ENCODE results near the gene AUTS2.

AUTS2 gene

DNA sequence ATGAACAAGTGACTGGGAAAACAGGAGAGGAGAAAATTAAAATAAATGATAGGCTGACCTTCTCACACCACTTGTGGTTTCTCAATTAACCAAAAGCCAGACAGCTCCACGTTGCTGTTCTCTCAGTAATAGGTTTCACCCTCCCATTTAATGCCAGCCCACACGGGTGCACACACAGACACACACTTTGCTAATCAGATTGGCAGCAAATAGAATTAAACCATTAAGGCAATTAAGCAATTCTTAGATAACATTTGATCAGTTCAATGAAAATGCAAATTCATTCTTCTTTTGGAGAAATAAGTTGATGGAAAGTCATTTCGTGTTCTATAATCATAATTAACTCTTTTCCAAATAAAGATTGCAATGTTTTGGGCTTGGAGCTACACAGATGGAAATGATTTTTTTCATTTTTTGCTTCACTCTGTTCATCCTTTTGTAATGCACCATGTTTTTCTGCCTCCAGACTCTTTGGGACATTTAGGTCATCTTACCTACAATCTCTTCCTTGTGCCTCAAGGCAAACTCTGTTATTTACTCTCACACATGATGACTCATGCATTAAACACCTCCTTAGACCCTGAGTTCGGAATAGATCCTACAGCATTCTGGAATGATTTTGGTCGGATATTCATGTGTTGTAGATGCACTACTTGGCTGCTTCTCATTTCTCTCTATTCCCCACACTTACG lies 700.7 kb downstream of the AUTS2 start:
- DNase-seq, result no peak

DNA sequence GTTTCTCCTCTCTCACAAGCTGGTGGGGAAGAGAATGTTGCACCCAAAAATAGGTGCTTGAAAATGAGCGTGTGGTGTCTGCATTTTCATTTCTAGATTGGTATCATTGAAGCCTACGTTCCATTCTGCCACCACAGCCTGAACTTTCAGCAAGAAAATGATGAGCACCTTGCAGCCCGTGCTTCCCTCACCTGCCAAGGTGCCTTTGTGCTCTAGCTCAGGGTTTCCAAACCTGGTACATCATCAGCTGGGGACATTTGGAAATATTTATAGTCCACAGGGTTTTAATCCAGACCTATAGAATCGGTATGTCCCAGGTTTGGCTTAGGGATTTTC lies 701.2 kb downstream of the AUTS2 start:
- no peak for DNase-seq

DNA sequence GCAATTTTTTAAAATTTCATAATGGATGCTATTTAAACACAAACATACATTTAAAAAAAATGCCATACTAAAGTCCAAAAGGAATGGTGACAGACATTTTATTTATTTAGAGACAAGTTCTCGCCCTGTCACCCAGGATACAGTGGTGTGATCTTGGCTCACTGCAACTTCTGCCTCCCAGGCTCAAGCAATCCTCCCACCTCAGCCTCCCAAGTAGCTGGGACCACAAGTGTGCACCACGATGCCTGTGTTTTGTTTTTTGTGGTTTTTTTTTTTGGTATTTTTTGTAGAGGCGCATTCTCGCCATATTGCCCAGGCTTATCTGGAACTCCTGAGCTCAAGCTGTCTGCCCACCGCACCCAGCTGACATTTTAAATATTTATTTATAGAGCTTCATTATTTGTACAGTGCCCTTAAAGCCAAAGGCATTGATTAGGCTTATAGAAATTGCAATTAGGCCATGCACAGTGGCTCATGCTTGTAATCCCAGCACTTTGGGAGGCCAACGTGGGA lies 703.5 kb downstream of the AUTS2 start:
- DNase-seq, result no peak

DNA sequence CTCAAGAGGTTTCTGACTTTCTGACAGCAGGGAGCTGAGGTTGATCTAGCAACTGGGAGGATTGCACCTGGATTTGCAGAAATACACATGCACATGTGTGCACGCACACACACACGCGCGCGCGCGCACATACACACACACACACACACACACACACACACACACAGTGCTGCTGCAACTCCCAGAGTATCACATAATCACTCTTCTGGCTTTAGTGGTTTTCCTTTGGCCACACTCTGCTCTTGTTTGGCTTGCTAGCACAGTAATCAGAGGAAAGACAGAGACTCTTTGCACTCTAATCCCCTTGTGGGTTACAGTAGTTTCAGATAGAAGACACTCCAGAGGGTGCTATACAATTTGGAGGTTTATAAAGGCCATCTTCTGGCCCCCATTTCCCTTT lies 705.0 kb downstream of the AUTS2 start:
- DNase-seq, result no peak

DNA sequence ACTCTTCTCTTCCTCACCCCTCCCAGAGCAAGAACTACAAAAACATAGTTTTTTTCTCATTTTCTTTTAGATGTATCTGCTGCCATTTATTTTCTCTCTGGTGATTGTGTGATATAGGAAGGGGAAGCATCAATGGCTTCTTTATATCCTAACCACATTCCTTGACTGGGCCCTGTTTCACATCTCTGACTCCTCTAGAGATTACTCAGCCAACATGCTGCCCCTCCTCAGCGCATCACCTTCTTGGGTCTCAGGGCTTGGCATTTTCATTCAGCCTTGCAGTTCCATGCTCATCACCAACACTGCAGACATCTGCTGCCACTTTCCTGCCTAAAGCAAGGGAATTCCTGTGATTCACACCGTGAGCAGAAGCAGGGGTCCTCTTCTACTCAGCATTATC lies 705.5 kb downstream of the AUTS2 start:
- no peak for DNase-seq

DNA sequence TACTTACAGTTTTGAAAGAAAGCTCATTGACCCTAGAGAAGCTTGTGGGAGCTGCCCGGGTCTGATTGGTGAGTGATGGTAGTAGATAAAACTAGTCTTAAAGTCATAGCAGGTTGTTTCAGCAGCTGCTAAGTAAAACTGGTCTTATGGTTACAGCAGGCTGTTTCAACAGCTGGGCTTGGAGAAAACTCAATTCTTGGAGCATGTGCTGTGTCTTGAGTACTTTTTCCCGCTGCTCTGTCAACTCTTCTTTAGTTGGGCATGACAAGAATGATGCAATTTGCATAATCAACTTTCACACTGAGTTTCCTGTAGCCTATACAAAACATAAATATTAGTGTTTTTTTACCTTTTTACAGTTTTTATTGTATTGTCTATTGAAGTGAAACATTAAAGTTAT lies 707.9 kb downstream of the AUTS2 start:
- no peak for DNase-seq

DNA sequence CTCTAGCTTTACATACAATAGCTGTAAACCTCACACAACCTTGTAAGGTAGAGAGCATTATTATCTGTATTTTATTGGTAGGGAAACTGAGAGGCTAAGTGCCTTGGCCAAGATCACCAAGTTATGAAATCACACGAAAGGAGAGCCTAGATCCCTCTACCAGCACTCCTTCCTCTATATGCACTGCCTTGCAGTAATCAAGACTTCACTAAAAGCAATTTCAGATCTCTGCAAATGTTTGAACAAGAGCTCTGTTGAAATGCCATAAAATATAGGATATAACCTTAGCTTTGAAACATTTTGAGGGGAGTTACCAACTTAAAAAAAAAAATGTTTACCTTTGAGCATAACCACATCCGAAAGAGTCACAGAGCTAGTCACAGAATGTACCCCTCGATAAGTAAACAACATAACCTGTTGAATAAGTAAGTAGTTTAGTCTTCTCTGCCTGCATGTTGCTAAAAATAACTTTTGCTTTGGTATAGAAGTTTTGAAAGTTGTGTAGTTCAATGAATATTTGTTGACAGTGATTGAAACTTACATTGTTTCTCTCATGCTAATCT lies 709.4 kb downstream of the AUTS2 start:
- no peak for DNase-seq

DNA sequence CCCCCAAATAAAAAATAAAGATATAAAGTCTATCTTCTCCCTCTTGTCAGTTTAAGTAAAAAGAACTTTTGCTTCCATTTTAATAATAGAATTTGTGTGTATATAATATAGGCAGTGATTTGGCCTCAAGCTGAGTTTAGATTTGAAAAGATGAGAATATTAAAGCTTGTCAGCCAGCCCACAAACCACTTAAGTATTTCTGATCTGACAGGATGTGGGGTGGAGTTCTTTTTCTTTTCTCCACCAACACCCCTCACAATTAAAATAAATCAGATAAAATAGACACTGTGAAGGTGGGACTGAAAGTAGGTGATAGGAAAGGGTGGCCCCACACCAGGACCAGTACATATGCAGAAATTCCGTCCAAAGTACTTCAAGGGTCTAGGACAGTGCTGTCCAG lies 714.1 kb downstream of the AUTS2 start:
- DNase-seq, result no peak

DNA sequence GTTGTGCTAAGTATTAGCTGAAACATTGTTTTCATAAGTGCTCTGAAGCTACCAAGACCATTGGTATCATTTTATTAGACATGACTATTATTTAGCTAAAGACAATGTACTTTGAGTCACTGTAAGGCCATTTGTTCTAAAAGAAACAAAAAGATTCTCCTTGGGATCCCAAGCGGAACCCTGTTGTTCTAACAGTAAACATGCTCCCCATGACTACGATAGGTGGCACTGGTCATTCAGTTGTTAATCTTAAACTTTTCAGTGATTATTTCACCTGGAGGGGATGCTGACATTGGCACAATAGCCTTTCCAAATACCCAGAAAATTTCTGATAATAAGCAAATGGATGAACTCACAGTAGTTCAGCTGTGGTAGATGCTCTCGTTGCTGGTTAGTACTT lies 715.0 kb downstream of the AUTS2 start:
- no peak for DNase-seq

DNA sequence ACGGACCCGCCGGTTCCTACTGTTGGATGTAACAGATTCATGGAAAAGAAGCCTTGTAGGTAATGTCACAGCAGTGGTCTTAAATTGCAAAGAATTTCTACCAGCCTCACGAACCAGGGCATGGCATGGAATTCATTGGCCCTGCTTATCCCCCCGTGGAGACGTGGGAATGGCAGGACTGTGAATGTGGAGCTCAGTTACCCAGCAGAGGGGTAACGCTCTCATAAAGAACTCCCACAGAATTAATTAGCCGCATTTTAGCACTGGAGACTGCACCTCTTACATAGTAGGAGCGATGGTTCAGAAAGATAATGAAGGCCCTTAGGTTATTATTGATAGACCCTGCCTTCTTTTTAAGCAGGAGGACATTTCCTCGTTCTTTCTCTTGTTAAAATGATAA lies 715.4 kb downstream of the AUTS2 start:
- DNase-seq, result no peak

DNA sequence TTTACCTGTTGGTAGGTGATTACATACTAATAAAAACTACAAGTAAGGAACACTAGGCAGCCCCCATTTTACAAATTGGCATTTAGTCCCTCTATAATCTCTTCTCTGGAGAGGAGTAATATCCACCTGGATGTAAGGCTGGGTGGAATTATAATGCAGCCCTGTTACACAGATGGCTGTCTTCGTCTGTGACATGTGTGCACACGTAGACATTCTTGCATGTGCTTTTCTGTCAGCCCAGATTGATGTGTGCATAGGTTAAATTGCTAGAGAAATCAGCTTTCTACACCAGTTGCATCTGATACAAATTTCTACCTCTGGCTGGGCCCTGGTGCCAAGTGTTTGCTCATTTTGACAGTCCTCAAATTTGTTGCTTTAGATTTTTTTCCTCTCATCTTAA lies 715.9 kb downstream of the AUTS2 start:
- no peak for DNase-seq

DNA sequence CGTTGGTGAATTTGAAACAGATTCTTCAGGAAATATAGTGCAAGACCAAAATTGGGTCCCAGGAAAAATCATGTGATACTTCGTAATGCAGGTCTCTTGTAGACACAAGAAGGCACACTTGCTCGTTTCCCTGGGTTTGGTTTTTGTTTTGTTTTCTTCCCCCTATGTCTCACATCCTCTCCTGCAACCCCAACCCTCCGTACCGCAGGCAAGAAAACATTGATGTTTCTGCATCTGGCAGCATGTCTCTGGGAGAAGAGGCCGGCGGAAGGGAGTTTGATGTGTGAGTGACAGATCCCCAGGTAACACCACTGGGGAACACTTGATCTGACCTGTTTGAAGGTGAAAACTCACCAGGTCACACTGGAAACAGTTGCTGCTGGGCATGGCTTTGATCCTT lies 718.5 kb downstream of the AUTS2 start:
- DNase-seq, result no peak

DNA sequence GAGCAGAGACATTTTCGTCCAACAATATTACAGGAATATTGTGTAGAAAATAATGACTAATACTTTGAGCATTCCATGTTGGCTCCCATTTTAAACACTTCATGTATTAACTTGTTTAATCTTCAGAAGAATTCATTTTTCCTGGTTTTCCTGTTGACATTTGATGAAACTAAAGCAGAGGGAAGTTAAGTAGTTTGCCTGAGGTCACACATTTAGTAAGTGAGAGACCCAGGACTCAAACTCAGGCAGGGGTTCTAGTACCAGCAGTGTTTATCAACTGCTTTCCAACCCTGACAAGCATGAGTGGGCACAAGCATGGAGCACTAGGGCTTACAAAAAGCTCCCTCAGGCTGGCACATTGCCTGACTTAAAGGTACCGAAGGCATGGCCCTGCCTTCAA lies 719.1 kb downstream of the AUTS2 start:
- DNase-seq, result no peak

DNA sequence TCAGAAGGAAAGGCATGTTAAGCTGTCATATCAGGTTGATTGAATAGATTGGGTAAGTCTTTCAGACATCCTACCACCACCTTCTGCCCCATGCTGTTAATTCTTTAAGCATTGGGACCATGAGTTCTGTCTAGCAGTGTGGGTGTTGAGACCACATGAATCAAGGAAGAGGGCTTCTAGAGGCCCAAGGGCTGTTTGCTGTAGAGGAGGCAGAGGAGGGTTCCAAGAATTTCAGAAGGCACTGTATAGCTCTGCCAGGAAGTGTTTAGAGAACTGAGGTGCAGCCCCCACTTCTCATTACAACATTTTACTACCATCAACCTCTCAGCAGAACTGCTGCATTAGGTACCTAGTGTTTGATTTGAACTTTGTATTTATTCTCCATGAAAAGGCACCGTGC lies 720.2 kb downstream of the AUTS2 start:
- DNase-seq, result no peak

DNA sequence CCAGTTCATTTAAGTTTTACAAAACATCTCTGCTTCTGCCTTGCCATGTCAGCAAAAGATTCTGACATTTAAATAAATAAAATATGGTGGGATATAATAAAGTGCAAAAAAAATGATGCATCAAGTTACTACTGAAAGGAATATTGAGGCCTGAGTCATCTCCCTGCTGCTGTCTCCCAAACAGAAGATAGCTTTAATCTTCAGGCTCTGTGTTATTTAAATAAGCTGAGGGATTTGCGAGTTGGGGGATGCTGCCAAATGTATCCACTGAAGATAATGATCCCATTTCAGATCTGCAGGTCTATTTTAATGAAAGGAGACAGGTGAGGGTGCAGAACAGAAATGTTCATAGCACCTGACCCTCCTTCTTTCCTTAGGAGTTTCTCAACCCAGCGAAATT lies 720.8 kb downstream of the AUTS2 start:
- DNase-seq, result no peak

DNA sequence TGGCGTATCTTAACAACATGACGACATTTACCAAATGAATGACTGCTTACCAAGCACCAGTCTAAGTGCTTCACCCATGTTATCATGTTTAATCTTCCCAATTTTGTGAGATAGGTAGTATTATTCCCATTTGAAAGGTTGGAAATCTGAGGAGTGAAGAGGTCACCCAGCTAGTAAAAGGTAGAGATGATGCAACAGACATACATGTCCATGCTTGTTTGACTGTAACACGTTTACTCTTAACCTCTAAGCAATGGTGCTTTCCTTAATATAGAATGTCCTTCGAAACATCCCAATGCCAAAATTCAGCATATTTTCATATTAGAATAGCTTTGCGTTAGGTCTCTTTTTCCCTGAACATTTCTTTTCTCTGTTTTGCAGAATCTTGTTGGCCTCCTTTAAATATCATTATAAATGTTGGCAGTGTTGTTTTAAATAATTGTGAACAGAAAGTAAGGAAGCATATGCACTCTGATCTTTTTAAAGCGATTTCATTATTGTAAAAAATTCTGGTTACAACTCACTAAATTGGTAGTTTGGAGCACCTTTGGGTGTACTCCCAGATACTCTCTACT lies 722.8 kb downstream of the AUTS2 start:
- DNase-seq, result no peak

DNA sequence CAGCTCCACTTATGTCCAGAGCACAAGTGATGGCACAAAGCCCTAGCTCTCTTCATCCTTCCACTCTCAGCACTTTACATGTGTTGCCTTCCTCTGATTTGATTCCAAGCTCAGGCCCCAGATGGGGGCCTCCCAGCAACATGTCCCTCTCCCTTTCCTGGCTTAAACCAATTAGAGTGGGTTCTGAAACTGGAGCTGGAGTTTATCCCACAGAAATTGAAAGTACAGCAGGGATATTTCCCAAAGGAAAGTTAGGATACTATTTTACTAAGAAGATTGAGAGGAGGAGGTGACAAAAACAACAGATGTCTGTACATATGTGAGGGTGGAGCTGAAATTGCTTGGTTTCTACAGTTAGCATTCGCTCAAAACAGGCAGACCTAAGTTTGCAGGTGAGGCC lies 724.6 kb downstream of the AUTS2 start:
- DNase-seq, result no peak

DNA sequence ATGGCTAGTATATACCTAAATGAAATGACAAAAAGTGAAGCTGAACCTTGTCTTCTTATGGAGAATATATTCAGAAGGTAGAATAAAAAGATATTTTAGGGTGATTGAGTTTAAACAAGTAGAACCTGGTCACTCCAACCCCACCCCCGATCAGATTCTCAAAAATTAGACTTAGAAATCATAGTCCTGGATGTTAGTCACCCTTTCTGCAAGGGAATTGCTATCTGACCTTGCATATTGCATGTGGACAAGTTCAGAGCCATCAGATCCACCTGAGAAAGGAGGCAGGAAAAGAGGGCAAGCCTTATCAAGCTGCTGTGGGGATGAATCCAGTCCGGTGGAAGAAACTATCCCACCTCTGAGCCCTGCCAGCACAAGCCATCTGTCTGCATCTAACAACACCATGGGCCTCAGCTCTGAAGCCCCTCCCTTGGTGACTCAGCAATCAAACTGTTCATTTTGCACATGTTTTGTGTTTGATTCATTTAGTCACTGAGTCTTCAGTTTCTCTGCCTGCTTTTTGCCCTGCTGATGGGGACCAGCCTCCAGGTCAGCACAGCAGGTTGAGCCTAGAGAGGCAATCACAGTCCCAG lies 727.3 kb downstream of the AUTS2 start:
- no peak for DNase-seq

DNA sequence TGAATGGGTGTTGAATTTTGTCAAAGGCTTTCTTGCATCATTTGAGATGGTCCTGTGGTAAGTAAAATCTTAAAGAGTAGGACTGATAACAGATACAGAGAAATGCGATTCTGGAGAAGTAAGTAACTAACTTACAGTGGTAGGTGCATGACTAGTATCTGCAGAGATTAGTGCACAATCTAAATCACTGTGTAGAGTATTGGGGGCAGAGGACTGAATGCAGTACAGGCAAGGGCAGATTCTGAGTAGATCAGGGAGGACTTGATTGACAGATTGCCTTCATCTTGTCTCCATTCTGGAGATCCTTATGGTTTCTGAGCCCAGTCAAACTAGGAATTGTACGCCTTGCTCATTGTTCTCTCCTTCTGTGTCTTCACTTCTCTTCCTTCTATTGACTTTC lies 736.0 kb downstream of the AUTS2 start:
- DNase-seq, result no peak

DNA sequence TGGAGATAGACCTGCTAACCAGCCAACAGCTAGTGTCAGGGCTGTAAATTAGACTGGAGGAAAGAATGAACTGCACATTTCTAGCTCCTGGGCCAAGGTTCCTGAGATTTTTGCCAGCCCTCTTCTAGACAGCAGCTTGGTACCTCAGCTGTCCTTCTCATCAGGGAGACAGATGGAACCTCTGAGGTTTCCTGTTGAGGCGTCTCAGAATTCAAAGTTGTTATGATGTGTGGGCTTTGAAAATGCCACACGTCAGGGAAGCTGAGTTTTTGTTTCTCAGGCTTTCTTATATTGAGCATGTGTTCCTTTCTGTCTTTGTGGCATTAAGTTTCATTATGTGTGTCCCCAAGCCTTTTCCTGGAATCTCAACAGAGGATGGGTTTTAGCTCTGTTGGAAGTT lies 736.6 kb downstream of the AUTS2 start:
- DNase-seq, result no peak

DNA sequence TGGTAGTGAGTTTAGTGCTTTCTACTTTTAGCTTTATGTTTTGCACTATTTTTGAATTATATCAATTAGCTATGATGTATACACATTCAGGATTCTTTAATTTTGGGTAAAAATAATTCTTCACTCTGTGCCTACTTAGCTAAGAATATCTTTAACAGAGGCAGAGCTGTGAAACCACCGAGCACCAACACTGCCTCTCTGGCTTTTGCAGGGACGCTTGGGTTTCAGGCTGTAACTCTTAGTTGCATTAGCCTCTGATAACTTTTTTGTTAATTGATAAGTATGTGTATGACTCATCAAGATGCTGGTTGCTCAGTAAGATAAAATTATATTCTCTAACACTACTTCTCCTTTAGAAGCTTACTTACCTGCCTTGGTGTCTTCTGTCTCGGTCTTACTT lies 738.3 kb downstream of the AUTS2 start:
- DNase-seq, result no peak

DNA sequence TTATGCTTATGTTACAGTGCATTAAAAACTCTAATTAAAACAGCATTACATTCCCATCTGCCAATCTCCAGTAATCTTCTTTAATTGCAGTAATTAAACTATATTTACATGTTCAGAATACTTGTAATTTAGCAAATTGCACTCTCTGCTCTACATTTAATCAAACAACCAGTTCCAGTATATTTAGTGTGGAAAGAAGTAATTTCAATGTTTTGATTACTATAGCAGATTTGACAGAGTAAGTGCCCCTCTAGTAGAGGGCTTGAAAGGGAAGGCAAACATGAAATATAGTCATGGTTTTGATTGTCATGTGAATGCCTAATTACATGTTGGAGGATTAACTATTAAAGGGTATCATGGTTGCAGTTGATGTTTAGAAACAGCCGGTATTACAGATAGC lies 739.7 kb downstream of the AUTS2 start:
- peak; percentile 97 for DNase-seq

DNA sequence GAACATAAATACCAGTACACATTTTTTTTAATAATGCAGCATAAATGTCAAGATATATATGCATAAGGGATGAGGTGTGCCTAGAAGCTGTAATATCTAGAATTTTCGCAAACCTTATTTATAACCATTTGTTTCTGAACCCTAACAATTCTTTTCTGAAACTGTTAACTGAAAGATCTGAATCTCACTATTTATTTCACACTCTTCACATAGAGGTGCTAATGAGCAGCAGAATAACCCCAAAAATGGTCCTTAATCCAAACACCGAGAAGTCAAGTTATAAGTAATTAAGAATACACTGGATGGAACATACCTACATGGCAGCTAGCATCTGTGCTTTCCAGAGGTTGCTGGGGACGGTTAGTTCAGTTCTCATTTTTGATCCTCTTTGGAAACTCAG lies 742.0 kb downstream of the AUTS2 start:
- DNase-seq, result no peak

DNA sequence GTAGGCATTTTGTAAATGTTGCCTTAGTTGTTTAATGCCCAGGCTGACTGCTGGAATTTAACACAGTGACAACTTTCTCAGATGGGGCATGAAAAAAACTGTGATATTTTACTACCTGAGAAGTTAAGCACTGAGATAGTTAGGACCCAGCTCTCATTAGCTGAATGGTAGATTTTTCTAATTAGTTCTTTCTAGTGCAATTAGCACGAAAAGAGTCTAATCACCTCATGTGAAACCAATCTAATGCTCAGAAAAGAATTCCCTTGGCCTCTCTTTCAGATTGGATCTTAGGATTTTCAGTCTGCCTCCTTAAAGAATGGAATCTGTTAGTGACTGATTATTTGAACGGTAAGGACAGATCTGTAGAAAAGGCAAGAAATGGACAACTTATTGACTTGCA lies 743.2 kb downstream of the AUTS2 start:
- no peak for DNase-seq

DNA sequence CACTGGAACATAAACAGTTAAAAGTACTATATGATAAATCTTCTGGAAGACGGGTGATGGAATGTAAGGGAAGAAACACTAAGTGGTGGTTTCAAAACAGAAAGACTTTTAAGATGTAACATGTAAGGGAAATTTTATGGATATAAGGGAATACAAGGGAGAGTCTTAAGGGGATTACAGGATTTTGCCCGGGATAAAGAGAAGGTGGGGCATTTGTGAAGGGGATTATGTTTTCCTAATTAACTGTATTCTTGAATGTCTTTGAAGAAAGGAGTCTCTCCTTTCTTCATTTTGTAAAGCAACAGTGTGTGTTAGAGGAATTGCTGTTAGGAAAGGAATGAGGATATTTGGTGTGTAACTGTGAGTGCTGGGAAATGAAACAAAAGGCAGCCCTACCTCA lies 745.2 kb downstream of the AUTS2 start:
- no peak for DNase-seq

Data from NCI-H748 treated with DMSO at 0.1 percent for 48 hours (cell line).